Measurements from ENCODE around the gene SLC27A4. TPM values are rescaled to one million over a fixed set of nuclear protein-coding genes. Genes with fewer than 3 reads are reported as not detected.

The SLC27A4 gene
- total RNA-seq, 4 donors from 2014 or later, result 4.6 to 22.7 (median 9.5) TPM

GRCh38 chr9:128382261-128382660 lies 41.9 kb downstream of the SLC27A4 start:
- intact Hi-C loops (cut with DNase I; ENCODE audit: low total_unique reads), result no loop called here
- DNase-seq, result no peak
- Histone ChIP-seq H3K4me3 (no peak overlapping the region), H3K9me3 (no peaks in the 10 kb centered on the region), H3K36me3 (no peaks in the 10 kb centered on the region), H3K27ac (no peak overlapping the region), H3K27me3 (no peaks in the 10 kb centered on the region), H3K4me1 (no peaks in the 10 kb centered on the region)
- TF ChIP-seq, protein P1, sequence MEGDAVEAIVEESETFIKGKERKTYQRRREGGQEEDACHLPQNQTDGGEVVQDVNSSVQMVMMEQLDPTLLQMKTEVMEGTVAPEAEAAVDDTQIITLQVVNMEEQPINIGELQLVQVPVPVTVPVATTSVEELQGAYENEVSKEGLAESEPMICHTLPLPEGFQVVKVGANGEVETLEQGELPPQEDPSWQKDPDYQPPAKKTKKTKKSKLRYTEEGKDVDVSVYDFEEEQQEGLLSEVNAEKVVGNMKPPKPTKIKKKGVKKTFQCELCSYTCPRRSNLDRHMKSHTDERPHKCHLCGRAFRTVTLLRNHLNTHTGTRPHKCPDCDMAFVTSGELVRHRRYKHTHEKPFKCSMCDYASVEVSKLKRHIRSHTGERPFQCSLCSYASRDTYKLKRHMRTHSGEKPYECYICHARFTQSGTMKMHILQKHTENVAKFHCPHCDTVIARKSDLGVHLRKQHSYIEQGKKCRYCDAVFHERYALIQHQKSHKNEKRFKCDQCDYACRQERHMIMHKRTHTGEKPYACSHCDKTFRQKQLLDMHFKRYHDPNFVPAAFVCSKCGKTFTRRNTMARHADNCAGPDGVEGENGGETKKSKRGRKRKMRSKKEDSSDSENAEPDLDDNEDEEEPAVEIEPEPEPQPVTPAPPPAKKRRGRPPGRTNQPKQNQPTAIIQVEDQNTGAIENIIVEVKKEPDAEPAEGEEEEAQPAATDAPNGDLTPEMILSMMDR (IDR thresholded peaks at IDR 0.05), result no peak
- TF ChIP-seq POLR2A (IDR thresholded peaks at IDR 0.05), result no peak

DNA sequence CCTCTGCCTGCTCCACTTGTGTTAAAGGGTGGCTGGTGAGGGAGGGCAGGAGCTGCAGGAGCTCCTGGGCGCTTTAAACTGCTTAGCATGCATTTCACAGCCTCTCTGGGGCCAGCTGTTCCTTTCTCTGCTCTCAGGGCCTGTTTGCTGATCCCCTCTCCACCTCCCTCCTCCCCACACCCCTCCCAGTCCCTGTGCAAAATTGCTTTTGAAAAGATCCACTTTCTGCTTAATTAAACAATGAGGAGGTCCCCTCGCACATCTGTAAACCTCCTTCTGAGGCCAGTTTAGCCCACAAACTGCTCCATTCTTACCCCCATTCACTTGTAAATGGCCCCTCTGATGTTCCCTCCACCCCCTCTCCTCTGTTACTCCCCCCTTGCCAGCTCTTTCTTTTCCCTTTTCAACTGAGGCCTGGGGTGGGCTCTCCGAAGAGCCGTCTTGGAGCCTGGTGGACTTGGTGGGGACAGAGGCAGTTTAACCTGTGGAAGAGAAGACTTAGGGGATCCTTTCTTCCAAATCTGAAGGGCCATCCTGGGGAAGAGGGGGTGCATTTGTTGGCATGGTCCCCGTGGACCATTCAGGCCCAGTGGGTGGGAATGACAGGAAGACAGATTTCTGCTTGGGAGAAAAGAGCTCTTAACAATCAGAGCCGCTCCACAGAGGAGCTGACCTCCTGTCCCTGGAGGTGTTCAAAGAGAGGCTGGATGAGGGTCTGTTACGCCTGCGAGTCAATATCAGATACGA lies 42.9 kb downstream of the SLC27A4 start:
- DNase-seq, result no peak
- intact Hi-C loops (cut with DNase I; ENCODE audit: low total_unique reads), result no loop called here
- Histone ChIP-seq H3K27me3 (no peaks in the 10 kb centered on the region), H3K36me3 (no peaks in the 10 kb centered on the region), H3K9me3 (no peaks in the 10 kb centered on the region), H3K27ac (no peak overlapping the region), H3K4me3 (no peak overlapping the region), H3K4me1 (no peaks in the 10 kb centered on the region)
- TF ChIP-seq, protein P1 (IDR thresholded peaks at IDR 0.05), result no peak
- TF ChIP-seq POLR2A (IDR thresholded peaks at IDR 0.05), result no peak

GRCh38 chr9:128383791-128384190 lies 43.5 kb downstream of the SLC27A4 start:
- Histone ChIP-seq H3K27ac (no peak overlapping the region), H3K36me3 (no peaks in the 10 kb centered on the region), H3K4me3 (no peak overlapping the region), H3K27me3 (no peaks in the 10 kb centered on the region), H3K4me1 (no peaks in the 10 kb centered on the region), H3K9me3 (no peaks in the 10 kb centered on the region)
- intact Hi-C loops (cut with DNase I; ENCODE audit: low total_unique reads), result no loop called here
- no peak for DNase-seq
- TF ChIP-seq, protein P1 (IDR thresholded peaks at IDR 0.05), result no peak
- TF ChIP-seq POLR2A (IDR thresholded peaks at IDR 0.05), result no peak

DNA sequence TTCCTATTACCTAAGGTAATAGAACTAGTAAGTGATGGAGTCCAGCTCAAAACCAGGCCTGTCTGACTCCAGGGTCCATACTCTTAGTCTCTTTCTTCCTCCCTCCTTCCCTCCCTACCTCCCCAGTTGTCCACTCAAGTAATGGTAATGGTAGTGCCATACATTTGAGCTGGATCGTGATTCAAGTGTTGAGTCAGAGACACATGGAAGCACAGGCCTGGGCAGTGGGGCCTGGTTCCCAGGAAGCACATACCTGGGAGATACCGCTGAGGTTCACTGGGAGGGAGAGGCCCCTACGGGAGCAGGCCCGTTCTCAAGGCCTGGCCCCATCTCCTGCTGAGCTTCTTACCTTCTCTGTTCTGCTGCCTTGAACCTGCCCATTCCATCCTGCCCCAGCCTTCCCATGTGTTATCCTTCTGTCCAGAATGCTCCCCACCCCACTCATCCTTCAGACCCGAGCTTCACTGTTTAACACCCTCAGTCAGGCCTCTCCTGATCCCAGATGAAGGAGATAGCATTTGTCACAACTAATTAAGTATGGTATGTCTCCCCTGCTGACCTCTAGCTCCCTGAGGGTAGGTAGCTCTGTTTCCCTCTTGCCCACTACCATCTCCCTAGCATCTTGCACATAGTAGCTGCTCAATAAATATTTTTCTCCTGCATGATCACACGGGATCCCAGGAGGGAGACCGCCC lies 44.6 kb downstream of the SLC27A4 start:
- Histone ChIP-seq H3K9me3 (no peaks in the 10 kb centered on the region), H3K4me3 (no peak overlapping the region), H3K36me3 (no peaks in the 10 kb centered on the region), H3K27me3 (no peaks in the 10 kb centered on the region), H3K4me1 (no peaks in the 10 kb centered on the region), H3K27ac (no peak overlapping the region)
- TF ChIP-seq POLR2A (IDR thresholded peaks at IDR 0.05), result no peak
- TF ChIP-seq, protein P1 (IDR thresholded peaks at IDR 0.05), result no peak
- intact Hi-C loops (cut with DNase I; ENCODE audit: low total_unique reads), result no loop called here
- no peak for DNase-seq

Measured in uterus (tissue), 4 donors.